ENCODE results near the gene STX17.

STX17 gene

DNA sequence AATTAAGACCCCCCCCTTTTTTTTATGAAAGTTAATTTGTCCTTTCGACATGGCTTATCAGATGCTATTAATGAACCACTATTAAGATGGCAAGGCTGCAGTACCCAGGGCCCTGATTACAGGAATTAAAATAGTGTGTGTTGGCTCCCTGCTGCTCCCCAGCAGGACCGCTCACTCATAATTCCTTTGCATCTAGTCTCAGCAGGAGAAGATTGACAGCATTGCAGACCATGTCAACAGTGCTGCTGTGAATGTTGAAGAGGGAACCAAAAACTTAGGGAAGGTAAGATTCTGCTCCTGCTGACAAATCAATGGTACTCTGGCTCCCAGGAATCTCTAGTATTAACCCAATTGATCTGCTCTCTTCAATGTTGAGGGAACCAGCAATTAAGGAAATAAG lies 61.0 kb downstream of the STX17 start:
- Histone ChIP-seq H3K4me2 (ENCODE audit: low read length) (no peak overlapping the region), H3K79me2 (ENCODE audit: low read length) (no peaks in the 10 kb centered on the region), H3K4me1 (ENCODE audit: low read length) (no peaks in the 10 kb centered on the region), H3K27me3 (ENCODE audit: low read depth, low read length) (no peaks in the 10 kb centered on the region), H3K36me3 (replicated peaks; ENCODE audit: low read depth, low read length) (peaks cover 4% of the 10 kb centered on the region), H3K27ac (ENCODE audit: low read length) (no peak overlapping the region), H2AFZ (ENCODE audit: low read depth, low read length) (no peak overlapping the region), H3K4me3 (ENCODE audit: low read length) (no peak overlapping the region), H4K20me1 (ENCODE audit: insufficient read depth, low read length) (no peaks in the 10 kb centered on the region), H3K9me3 (ENCODE audit: insufficient read depth, low read length) (no peaks in the 10 kb centered on the region), H3K9ac (ENCODE audit: low read length) (no peak overlapping the region)
- TF ChIP-seq EZH2phosphoT487 (IDR thresholded peaks at IDR 0.05; ENCODE audit: low read depth) (no peak), CTCF (IDR thresholded peaks at IDR 0.05; ENCODE audit: low read depth, low read length) (no peak)

- Histone ChIP-seq H3K4me3 (ENCODE audit: low read length) (no peak overlapping the region), H3K9me3 (ENCODE audit: insufficient read depth, low read length) (no peaks in the 10 kb centered on the region), H3K4me2 (ENCODE audit: low read length) (no peak overlapping the region), H2AFZ (ENCODE audit: low read depth, low read length) (no peak overlapping the region), H3K36me3 (replicated peaks; ENCODE audit: low read depth, low read length) (peaks cover 4% of the 10 kb centered on the region), H3K79me2 (ENCODE audit: low read length) (no peaks in the 10 kb centered on the region), H3K4me1 (ENCODE audit: low read length) (no peaks in the 10 kb centered on the region), H3K27ac (ENCODE audit: low read length) (no peak overlapping the region), H3K9ac (ENCODE audit: low read length) (no peak overlapping the region), H4K20me1 (ENCODE audit: insufficient read depth, low read length) (no peaks in the 10 kb centered on the region), H3K27me3 (ENCODE audit: low read depth, low read length) (no peaks in the 10 kb centered on the region)
- TF ChIP-seq CTCF (IDR thresholded peaks at IDR 0.05; ENCODE audit: low read depth, low read length) (no peak), EZH2phosphoT487 (IDR thresholded peaks at IDR 0.05; ENCODE audit: low read depth) (no peak)
Observed at GRCh38 chr9:99970481-99970880, 64.0 kb downstream of the STX17 start.

DNA sequence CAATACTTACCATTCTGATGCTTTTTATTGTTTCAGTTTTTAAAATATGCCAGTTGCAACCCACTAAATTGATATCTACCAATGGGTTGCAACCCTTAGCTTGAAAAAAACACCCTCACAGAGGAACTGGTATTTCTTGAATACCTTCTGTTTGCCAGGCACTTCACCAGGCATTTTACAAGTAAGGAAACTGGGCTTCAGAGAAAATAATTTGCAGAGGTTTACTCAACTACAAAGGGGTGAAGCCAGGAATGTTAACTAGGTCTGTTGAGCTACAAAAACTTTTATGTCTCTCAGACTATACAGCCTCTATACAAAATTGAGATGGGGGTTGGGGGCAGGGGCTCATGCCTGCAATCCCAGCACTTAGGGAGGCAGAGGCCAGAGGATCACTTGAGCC lies 65.0 kb downstream of the STX17 start:
- H3K36me3 ChIP-seq (replicated peaks; ENCODE audit: low read depth, low read length) = peaks cover 4% of the 10 kb centered on the region
- H3K79me2 ChIP-seq (ENCODE audit: low read length) = no peaks in the 10 kb centered on the region
- H3K9ac ChIP-seq (ENCODE audit: low read length) = no peak overlapping the region
- H3K4me2 ChIP-seq (ENCODE audit: low read length) = no peak overlapping the region
- no peaks in the 10 kb centered on the region for H4K20me1 ChIP-seq (ENCODE audit: insufficient read depth, low read length)
- H3K4me1 ChIP-seq (ENCODE audit: low read length) = no peaks in the 10 kb centered on the region
- TF ChIP-seq EZH2phosphoT487 (IDR thresholded peaks at IDR 0.05; ENCODE audit: low read depth) (no peak), CTCF (IDR thresholded peaks at IDR 0.05; ENCODE audit: low read depth, low read length) (no peak)
- no peaks in the 10 kb centered on the region for H3K9me3 ChIP-seq (ENCODE audit: insufficient read depth, low read length)
- no peak overlapping the region for H3K4me3 ChIP-seq (ENCODE audit: low read length)
- no peak overlapping the region for H2AFZ ChIP-seq (ENCODE audit: low read depth, low read length)
- H3K27ac ChIP-seq (ENCODE audit: low read length) = no peak overlapping the region
- no peaks in the 10 kb centered on the region for H3K27me3 ChIP-seq (ENCODE audit: low read depth, low read length)

DNA sequence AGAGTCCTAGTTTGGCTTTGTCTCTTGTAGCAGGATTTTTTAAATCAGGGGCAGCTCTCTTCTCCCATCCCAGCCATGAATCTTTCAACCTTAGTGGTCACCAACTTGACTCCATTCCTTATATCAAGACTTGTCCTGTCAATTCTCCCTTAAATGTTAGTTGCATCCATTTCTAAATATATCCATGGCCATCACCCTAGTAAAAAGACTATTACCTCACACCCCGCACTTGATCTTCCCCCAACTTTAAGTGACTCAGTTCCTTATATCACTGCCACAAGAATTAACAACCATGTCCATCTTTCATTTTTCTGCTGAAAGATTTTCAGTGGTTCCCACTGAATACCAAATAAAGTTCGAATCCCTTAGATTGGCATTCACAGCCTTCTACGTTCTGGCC lies 67.0 kb downstream of the STX17 start:
- Histone ChIP-seq H4K20me1 (ENCODE audit: insufficient read depth, low read length) (no peaks in the 10 kb centered on the region), H3K9me3 (ENCODE audit: insufficient read depth, low read length) (no peaks in the 10 kb centered on the region), H2AFZ (ENCODE audit: low read depth, low read length) (no peak overlapping the region), H3K36me3 (replicated peaks; ENCODE audit: low read depth, low read length) (peaks cover 4% of the 10 kb centered on the region), H3K9ac (ENCODE audit: low read length) (no peak overlapping the region), H3K4me1 (ENCODE audit: low read length) (no peaks in the 10 kb centered on the region), H3K4me3 (ENCODE audit: low read length) (no peak overlapping the region), H3K27ac (ENCODE audit: low read length) (no peak overlapping the region), H3K4me2 (ENCODE audit: low read length) (no peak overlapping the region), H3K79me2 (ENCODE audit: low read length) (no peaks in the 10 kb centered on the region), H3K27me3 (ENCODE audit: low read depth, low read length) (no peaks in the 10 kb centered on the region)
- no peak for TF ChIP-seq EZH2phosphoT487 (IDR thresholded peaks at IDR 0.05; ENCODE audit: low read depth)
- TF ChIP-seq CTCF (IDR thresholded peaks at IDR 0.05; ENCODE audit: low read depth, low read length) = no peak
